SK-N-SH treated with all-trans-retinoic acid at 6 μM for 48 hours (cell line): ENCODE data around the gene CIBAR2.

Source experiments
- BACH2 ChIP-seq: fragments of 250-450 bp; sonication (Bioruptor Pico); IDR thresholded peaks from 2 replicates; pipeline ENCODE4 v1.9.0; 2021; ENCODE audit warnings: mild to moderate bottlenecking, borderline replicate concordance
- CSDC2 ChIP-seq: fragments of 250-450 bp; sonication (Bioruptor Pico); IDR thresholded peaks from 2 replicates; pipeline ENCODE4 v1.5.0; 2020; ENCODE audit warnings: mild to moderate bottlenecking, moderate library complexity
- ESRRG ChIP-seq: fragments of 250-450 bp; sonication (Bioruptor Pico); IDR thresholded peaks from 2 replicates; pipeline ENCODE4 v1.6.1; 2021; ENCODE audit warnings: mild to moderate bottlenecking
- GLIS3 ChIP-seq: fragments of 250-450 bp; sonication (Bioruptor Pico); IDR thresholded peaks from 2 replicates; pipeline ENCODE4 v1.5.0; 2020; ENCODE audit warnings: mild to moderate bottlenecking, moderate library complexity
- ISL1 ChIP-seq: fragments of 250-450 bp; sonication (Bioruptor Pico); IDR thresholded peaks from 2 replicates; pipeline ENCODE4 v2.1.2; 2022; ENCODE audit warnings: mild to moderate bottlenecking, moderate library complexity
- OSR1 ChIP-seq: fragments of 250-450 bp; sonication (Bioruptor Pico); IDR thresholded peaks from 2 replicates; pipeline ENCODE4 v1.8.0; 2022; ENCODE audit warnings: moderate library complexity, mild to moderate bottlenecking, inconsistent platforms
- PATZ1 ChIP-seq: fragments of 250-450 bp; sonication (Bioruptor Pico); IDR thresholded peaks from 2 replicates; pipeline ENCODE4 v1.8.0; 2020; ENCODE audit warnings: mild to moderate bottlenecking, moderate library complexity, borderline replicate concordance
- PPARA ChIP-seq: fragments of 250-450 bp; sonication (Bioruptor Pico); IDR thresholded peaks from 2 replicates; pipeline ENCODE4 v1.5.0; 2020; ENCODE audit warnings: mild to moderate bottlenecking, borderline replicate concordance
- RARB ChIP-seq: fragments of 250-450 bp; sonication (Bioruptor Pico); IDR thresholded peaks from 2 replicates; pipeline ENCODE4 v1.8.0; 2021; ENCODE audit warnings: mild to moderate bottlenecking, moderate library complexity
- SNAI2 ChIP-seq: fragments of 250-450 bp; sonication (Bioruptor Pico); IDR thresholded peaks from 2 replicates; pipeline ENCODE4 v1.5.0; 2020; ENCODE audit warnings: mild to moderate bottlenecking, moderate library complexity
- ZFP3 ChIP-seq: fragments of 250-450 bp; sonication (Bioruptor Pico); IDR thresholded peaks from 2 replicates; pipeline ENCODE4 v1.5.0; 2020; ENCODE audit warnings: mild to moderate bottlenecking, moderate library complexity
- ZNF565 ChIP-seq: fragments of 450-650 bp; formaldehyde crosslinking; conservative IDR thresholded peaks from 2 replicates; pipeline ENCODE4 v1.5.0; 2020; ENCODE audit warnings: low read depth, mild to moderate bottlenecking, moderate library complexity

DNA sequence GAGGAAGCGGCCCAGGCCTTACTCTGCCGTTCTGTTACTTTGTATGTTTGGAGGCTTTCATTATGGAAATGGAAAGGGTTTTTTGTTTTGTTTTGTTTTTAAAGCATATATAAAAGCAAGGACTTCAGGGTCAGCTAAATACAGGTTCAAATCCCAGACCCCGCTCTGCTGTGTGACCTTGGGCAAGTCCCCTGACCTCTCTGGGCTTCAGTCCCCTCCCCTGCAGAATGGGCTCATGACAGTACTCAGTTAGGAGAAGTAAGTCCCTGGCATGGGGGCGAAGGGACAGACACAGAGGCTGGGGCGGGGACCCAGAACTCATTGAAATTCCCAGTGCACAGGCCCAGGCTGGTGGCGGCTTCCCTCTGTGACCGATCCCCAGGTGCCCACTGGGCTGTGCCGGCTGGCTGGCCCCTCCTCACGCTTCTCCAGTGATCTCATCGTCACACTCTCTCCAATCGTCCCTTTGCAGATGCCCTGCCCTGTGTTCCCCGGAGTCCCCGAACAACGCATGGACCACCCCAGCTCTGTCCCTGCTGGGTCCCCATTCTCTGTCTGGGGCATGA, 979 bp upstream of the CIBAR2 start:
- TF ChIP-seq ISL1: no peak
- no peak for TF ChIP-seq PATZ1 (CRISPR knock-in tag)
- no peak for TF ChIP-seq PPARA
- TF ChIP-seq RARB (CRISPR knock-in tag): no peak
- no peak for TF ChIP-seq ZNF565 (CRISPR knock-in tag)
- TF ChIP-seq BACH2 (CRISPR knock-in tag): no peak
- TF ChIP-seq CSDC2 (CRISPR knock-in tag): no peak
- TF ChIP-seq OSR1 (CRISPR knock-in tag): no peak
- TF ChIP-seq GLIS3 (CRISPR knock-in tag): no peak
- no peak for TF ChIP-seq ZFP3 (CRISPR knock-in tag)
- no peak for TF ChIP-seq SNAI2 (CRISPR knock-in tag)
- no peak for TF ChIP-seq ESRRG (CRISPR knock-in tag)
